ENCODE results near the gene ZNF365. TPM values are rescaled to one million over a fixed set of nuclear protein-coding genes. Genes with fewer than 3 reads are reported as not detected.

ZNF365 gene
- total RNA-seq, 1 experiment from 2014 or later = 22.8 TPM

DNA sequence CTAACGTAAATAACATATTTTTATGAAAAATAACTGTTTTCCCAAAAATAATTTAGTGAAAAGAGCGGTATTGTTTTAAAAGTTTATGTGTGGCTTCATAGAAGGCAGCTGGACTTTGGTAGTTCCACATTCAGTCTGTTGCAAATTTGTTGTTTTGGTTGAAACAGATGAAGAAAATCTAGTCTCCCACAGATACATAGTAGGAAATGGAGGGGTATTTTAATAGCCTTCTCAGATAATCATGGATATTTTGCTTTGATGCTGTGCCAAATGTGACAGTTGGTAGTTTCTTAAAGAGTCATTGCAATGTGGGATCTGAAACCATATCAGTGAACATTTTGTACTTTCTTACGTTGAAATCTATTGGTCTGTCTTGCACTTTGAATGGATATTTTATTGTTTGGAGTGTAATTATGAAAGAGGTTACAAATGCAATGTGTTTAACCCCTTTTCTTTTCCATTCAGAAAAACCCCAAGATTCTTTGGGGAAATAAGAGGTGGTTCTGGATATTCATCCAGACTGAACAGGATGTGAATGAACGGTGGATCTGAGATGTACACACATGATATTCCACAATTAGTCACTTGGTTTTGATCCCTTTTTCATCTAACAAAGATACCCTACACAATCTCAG lies 10.4 kb downstream of the ZNF365 start:
- CTCF ChIA-PET = no interaction called here
- ATAC-seq (peak; percentile 37), DNase-seq (ENCODE audit: low read depth, low spot score) (no peak)
- H3K4me3 ChIP-seq (ENCODE audit: low read depth in 2 of 2, low read length in 2 of 2) = peak overlapping the region; percentile 28 to 40
- in situ Hi-C loops (cut with HindIII; ENCODE audit: low pct_unique_long_range_greater_than_20kb, low sequenced_read_pairs) (loop anchor here (25.0 kb wide), 1 partner anchor 122 kb away; the partner anchor contains the start of gene RTKN2), intact Hi-C loops (cut with micrococcal nuclease; ENCODE audit: unreplicated experiment) (no loop called here)
- no peaks in the 10 kb centered on the region for H3K27me3 ChIP-seq (ENCODE audit: control insufficient read depth, insufficient read depth, low read length)
- TF ChIP-seq POLR2AphosphoS5 (IDR thresholded peaks at IDR 0.05; ENCODE audit: low read depth, low read length) = no peak
- peak; percentile 89 for TF ChIP-seq TCF7L2 (IDR thresholded peaks at IDR 0.05; ENCODE audit: low read depth, low read length)
- TF ChIP-seq REST (IDR thresholded peaks at IDR 0.05; ENCODE audit: insufficient read depth in 1 of 2, low read depth in 2 of 2, low read length in 1 of 2) = no peak
- TF ChIP-seq SIN3A (IDR thresholded peaks at IDR 0.05; ENCODE audit: borderline replicate concordance, insufficient read depth, low read depth, low read length) = no peak
- TF ChIP-seq, protein P1, sequence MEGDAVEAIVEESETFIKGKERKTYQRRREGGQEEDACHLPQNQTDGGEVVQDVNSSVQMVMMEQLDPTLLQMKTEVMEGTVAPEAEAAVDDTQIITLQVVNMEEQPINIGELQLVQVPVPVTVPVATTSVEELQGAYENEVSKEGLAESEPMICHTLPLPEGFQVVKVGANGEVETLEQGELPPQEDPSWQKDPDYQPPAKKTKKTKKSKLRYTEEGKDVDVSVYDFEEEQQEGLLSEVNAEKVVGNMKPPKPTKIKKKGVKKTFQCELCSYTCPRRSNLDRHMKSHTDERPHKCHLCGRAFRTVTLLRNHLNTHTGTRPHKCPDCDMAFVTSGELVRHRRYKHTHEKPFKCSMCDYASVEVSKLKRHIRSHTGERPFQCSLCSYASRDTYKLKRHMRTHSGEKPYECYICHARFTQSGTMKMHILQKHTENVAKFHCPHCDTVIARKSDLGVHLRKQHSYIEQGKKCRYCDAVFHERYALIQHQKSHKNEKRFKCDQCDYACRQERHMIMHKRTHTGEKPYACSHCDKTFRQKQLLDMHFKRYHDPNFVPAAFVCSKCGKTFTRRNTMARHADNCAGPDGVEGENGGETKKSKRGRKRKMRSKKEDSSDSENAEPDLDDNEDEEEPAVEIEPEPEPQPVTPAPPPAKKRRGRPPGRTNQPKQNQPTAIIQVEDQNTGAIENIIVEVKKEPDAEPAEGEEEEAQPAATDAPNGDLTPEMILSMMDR (IDR thresholded peaks at IDR 0.05) = no peak
- peaks cover 6% of the 10 kb centered on the region; the same call in 1 of the 2 replicates for H3K9me3 ChIP-seq (ENCODE audit: control insufficient read depth, insufficient read depth, low read depth, low read length)
- BruUV-seq (replicated peaks) = TSS peak; percentile 7
- peak overlapping the region; percentile 100 for H3K27ac ChIP-seq (ENCODE audit: low read length)
- POLR2A ChIA-PET = no interaction called here
- no peaks in the 10 kb centered on the region for H3K36me3 ChIP-seq (ENCODE audit: control insufficient read depth, insufficient read depth, low read length)
- H3K4me1 ChIP-seq (ENCODE audit: control insufficient read depth, insufficient read depth, low read length) = peaks cover 90% of the 10 kb centered on the region

DNA sequence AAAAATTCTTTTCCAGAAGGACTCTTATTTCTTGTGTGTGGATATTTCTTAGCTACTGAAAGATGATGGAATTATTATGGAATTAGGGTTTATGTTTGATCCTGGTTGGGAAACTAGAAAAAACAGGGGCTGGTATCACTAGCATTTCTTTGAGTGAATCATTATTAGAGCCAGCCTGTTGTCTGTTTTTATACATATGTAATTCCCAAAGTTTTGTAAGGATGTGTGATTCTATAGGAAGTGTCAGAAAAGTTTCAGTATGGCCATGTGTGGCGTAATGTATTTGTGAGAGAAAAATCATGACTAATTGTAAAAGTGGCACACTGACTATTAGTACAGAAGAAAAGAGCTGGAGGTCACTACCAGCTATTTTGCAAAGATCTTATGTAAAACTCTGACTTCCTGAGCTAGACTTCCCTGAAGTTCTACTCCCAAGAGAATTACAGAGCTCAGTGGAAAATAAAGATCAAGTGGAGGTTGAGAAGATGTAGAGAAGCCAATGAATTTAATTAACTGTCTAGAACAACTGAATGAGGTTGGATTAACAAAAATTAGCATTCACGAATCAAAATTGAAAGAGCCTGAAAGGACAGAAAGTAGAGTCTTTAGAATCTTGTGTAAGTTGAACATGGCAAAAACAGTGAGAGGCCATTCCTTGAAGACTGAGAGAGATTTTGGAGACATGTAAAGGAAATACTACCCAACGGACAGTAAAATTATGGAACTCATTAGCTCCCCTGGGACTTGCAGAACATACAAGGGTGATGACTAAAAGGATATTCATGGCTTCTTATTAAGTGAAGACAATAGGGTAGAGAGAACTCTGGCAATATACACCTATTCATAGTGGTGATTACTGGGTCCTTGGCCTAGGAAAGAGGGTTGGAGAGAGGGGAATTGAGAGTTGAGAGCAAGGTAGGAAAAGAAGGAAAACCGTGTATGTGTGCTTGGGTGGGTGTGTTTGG lies 12.5 kb downstream of the ZNF365 start:
- no TSS peak for BruUV-seq (replicated peaks)
- DNase-seq (ENCODE audit: low read depth, low spot score) (no peak), ATAC-seq (no peak)
- H3K27me3 ChIP-seq (ENCODE audit: control insufficient read depth, insufficient read depth, low read length) = no peaks in the 10 kb centered on the region
- no peak overlapping the region for H3K4me3 ChIP-seq (ENCODE audit: low read depth in 2 of 2, low read length in 2 of 2)
- peak overlapping the region; percentile 100 for H3K27ac ChIP-seq (ENCODE audit: low read length)
- intact Hi-C loops (cut with micrococcal nuclease; ENCODE audit: unreplicated experiment) = no loop called here
- POLR2A ChIA-PET = interaction anchor here (0.6 kb wide), 2 partner anchors 13 to 1407 kb away, joined by 3 to 4 read pairs; no protein-coding TSS in a partner anchor
- H3K4me1 ChIP-seq (ENCODE audit: control insufficient read depth, insufficient read depth, low read length) = peaks cover 74% of the 10 kb centered on the region
- CTCF ChIA-PET = interaction anchor here (1.2 kb wide), 1 partner anchor 121 kb away, joined by 4 read pairs; no protein-coding TSS in a partner anchor
- peaks cover 6% of the 10 kb centered on the region; the same call in 1 of the 2 replicates for H3K9me3 ChIP-seq (ENCODE audit: control insufficient read depth, insufficient read depth, low read depth, low read length)
- TF ChIP-seq POLR2AphosphoS5 (IDR thresholded peaks at IDR 0.05; ENCODE audit: low read depth, low read length) (no peak), SIN3A (IDR thresholded peaks at IDR 0.05; ENCODE audit: borderline replicate concordance, insufficient read depth, low read depth, low read length) (no peak), TCF7L2 (IDR thresholded peaks at IDR 0.05; ENCODE audit: low read depth, low read length) (no peak), REST (IDR thresholded peaks at IDR 0.05; ENCODE audit: insufficient read depth in 1 of 2, low read depth in 2 of 2, low read length in 1 of 2) (no peak)
- TF ChIP-seq, protein P1 (IDR thresholded peaks at IDR 0.05) = no peak
- no peaks in the 10 kb centered on the region for H3K36me3 ChIP-seq (ENCODE audit: control insufficient read depth, insufficient read depth, low read length)
- in situ Hi-C loops (cut with HindIII; ENCODE audit: low pct_unique_long_range_greater_than_20kb, low sequenced_read_pairs) = loop anchor here (25.0 kb wide), 1 partner anchor 124 kb away; the partner anchor contains the start of gene RTKN2

All from Panc1 (cell line).